Upper lobe of left lung (tissue), 6 donors: Measurements from ENCODE around the gene GCC2. TPM values are rescaled to one million over a fixed set of nuclear protein-coding genes. Genes with fewer than 3 reads are reported as not detected.

Source experiments
- ATAC-seq, 2 donors: fragments of 200-7000 bp; cut with Tn5 transposase; one replicate each; pipeline ENCODE4 v1.9.1; 2022; ENCODE audit warnings: mild to moderate bottlenecking in 2 of 2, moderate library complexity in 2 of 2; ENCODE audit not compliant: low FRiP score in 2 of 2
- DNase-seq, 2 donors: peaks; one replicate each; pipeline ENCODE4 v3.0.0-alpha.2; 2019 to 2020
- H3K27ac ChIP-seq, 4 donors: fragments of 200-600 bp; sonication (generic); one replicate each; pipeline ENCODE4 v1.5.1; 2016 to 2019
- H3K27me3 ChIP-seq, 4 donors: fragments of 200-600 bp; sonication (generic); one replicate each; pipeline ENCODE4 v1.5.1; 2017 to 2019
- H3K36me3 ChIP-seq, 4 donors: fragments of 200-600 bp; sonication (generic); one replicate each; pipeline ENCODE4 v1.5.1; 2016 to 2019
- H3K4me1 ChIP-seq, 4 donors: fragments of 200-600 bp; sonication (generic); one replicate each; pipeline ENCODE4 v1.5.1; 2018 to 2019
- H3K4me3 ChIP-seq, 4 donors: fragments of 200-600 bp; sonication (generic); one replicate each; pipeline ENCODE4 v1.5.1; 2017 to 2019; ENCODE audit warnings: mild to moderate bottlenecking in 2 of 4, moderate library complexity in 1 of 4
- H3K9me3 ChIP-seq, 4 donors: fragments of 200-600 bp; sonication (generic); one replicate each; pipeline ENCODE4 v1.5.1; 2018 to 2019
- CTCF ChIP-seq, 6 experiments: fragments of 450-650 bp in 4 of 6; fragments of 200-600 bp in 2 of 6; sonication (generic) in 2 of 6; IDR thresholded peaks; one replicate each; pipeline ENCODE4 v1.5.1; 2016 to 2019; ENCODE audit warnings: antibody characterized with exemption in 6 of 6
- EP300 ChIP-seq, 4 donors: sonication (generic); formaldehyde crosslinking; IDR thresholded peaks; one replicate each; pipeline ENCODE4 v1.5.1; 2017; ENCODE audit warnings: antibody characterized with exemption in 4 of 4, control low read depth in 2 of 4
- POLR2A ChIP-seq, 4 donors: fragments of 450-650 bp; IDR thresholded peaks; one replicate each; pipeline ENCODE4 v1.5.1; 2016 to 2017; ENCODE audit warnings: antibody characterized with exemption in 4 of 4, mild to moderate bottlenecking in 2 of 4
- POLR2AphosphoS5 ChIP-seq, 2 donors: sonication (generic); formaldehyde crosslinking; IDR thresholded peaks; one replicate each; pipeline ENCODE4 v1.5.1; 2017; ENCODE audit warnings: antibody characterized with exemption in 2 of 2
- WGBS, 2 donors: methylation state at CpG; one replicate each; pipeline ENCODE4 v1.1.5; 2017 to 2018; 5-methylcytosine and 5-hydroxymethylcytosine counted together
- total RNA-seq, 6 donors: library from RNA; depleted of rRNA in 4 of 6; stranded (reverse); fragments of >200 nt in 4 of 6; gene quantifications; one replicate each; pipeline versions ENCODE4 v1.1.0 to v1.2.1, GENCODE V29; 2016 to 2021
- donor health status: DM: no; HTN: no; CAD: no; lungs with moderate emphysema.
- donor health status: DM: no; HTN: yes; CAD: no; lungs with severe emphysema.

The GCC2 gene
- total RNA-seq, 6 donors from 2014 or later = 30.7 to 96.4 (median 37.8) TPM

GRCh38 chr2:108404784-108405397 lies 44.1 kb upstream of the GCC2 start:
- H3K27me3 ChIP-seq = no peaks in the 10 kb centered on the region
- no peaks in the 10 kb centered on the region for H3K4me1 ChIP-seq
- H3K9me3 ChIP-seq = peaks cover 2 to 23% (median 12%) of the 10 kb centered on the region in 4 donors
- H3K27ac ChIP-seq = no peak overlapping the region
- TF ChIP-seq CTCF (IDR thresholded peaks at IDR 0.05) (no peak), POLR2AphosphoS5 (IDR thresholded peaks at IDR 0.05) (no peak)
- no peak overlapping the region for H3K4me3 ChIP-seq
- DNase-seq (no peak), ATAC-seq (no peak)
- WGBS, 2 donors = 75 to 89% methylated on average over 4 of the region's 4 CpGs
- H3K36me3 ChIP-seq = no peaks in the 10 kb centered on the region

- WGBS, 2 donors = 83 to 91% methylated on average over 6 of the region's 6 CpGs
- Histone ChIP-seq H3K27me3 (no peaks in the 10 kb centered on the region), H3K4me3 (no peak overlapping the region), H3K9me3 (peaks cover 0 to 13% (median 8%) of the 10 kb centered on the region in 4 donors), H3K36me3 (no peaks in the 10 kb centered on the region), H3K27ac (no peak overlapping the region), H3K4me1 (no peaks in the 10 kb centered on the region)
- ATAC-seq = no peak
- no peak for DNase-seq
- TF ChIP-seq EP300 (IDR thresholded peaks at IDR 0.05) (no peak), CTCF (IDR thresholded peaks at IDR 0.05) (no peak)
Measured at GRCh38 chr2:108407864-108408729, 40.9 kb upstream of the GCC2 start.

GRCh38 chr2:108409768-108410167 lies 39.2 kb upstream of the GCC2 start:
- Histone ChIP-seq H3K9me3 (peaks cover 0 to 12% (median 7%) of the 10 kb centered on the region in 4 donors), H3K4me3 (no peak overlapping the region), H3K27ac (no peak overlapping the region), H3K36me3 (no peaks in the 10 kb centered on the region), H3K27me3 (no peaks in the 10 kb centered on the region), H3K4me1 (no peaks in the 10 kb centered on the region)
- no peak for TF ChIP-seq CTCF (IDR thresholded peaks at IDR 0.05)
- TF ChIP-seq POLR2A (IDR thresholded peaks at IDR 0.05) = no peak
- TF ChIP-seq POLR2AphosphoS5 (IDR thresholded peaks at IDR 0.05) = no peak
- no peak for TF ChIP-seq EP300 (IDR thresholded peaks at IDR 0.05)
- DNase-seq (no peak), ATAC-seq (no peak)
- WGBS, 2 donors = 82 to 87% methylated on average over 1 of the region's 1 CpG

GRCh38 chr2:108412995-108413710 lies 35.9 kb upstream of the GCC2 start:
- no peaks in the 10 kb centered on the region for H3K9me3 ChIP-seq
- no peak overlapping the region for H3K27ac ChIP-seq
- WGBS, 2 donors = 24 to 65% methylated on average over 1 of the region's 1 CpG
- ATAC-seq (no peak), DNase-seq (no peak)
- no peak overlapping the region for H3K4me3 ChIP-seq
- H3K36me3 ChIP-seq = no peaks in the 10 kb centered on the region
- no peaks in the 10 kb centered on the region for H3K4me1 ChIP-seq
- no peaks in the 10 kb centered on the region for H3K27me3 ChIP-seq
- no peak for TF ChIP-seq POLR2AphosphoS5 (IDR thresholded peaks at IDR 0.05)
- no peak for TF ChIP-seq EP300 (IDR thresholded peaks at IDR 0.05)
- TF ChIP-seq CTCF (IDR thresholded peaks at IDR 0.05) = no peak
- TF ChIP-seq POLR2A (IDR thresholded peaks at IDR 0.05) = no peak
